ENCODE results near the gene HECA.

The HECA gene

GRCh38 chr6:139187489-139187888 lies 52.6 kb downstream of the HECA start:
- H3K4me1 ChIP-seq (ENCODE audit: control insufficient read depth in 1 of 2, insufficient read depth in 1 of 2, low read depth in 1 of 2, low read length in 1 of 2) = no peaks in the 10 kb centered on the region
- H3K4me3 ChIP-seq (ENCODE audit: low read depth in 1 of 2, low read length in 1 of 2) = no peak overlapping the region
- no peak overlapping the region for H3K27ac ChIP-seq
- TF ChIP-seq, protein P1, sequence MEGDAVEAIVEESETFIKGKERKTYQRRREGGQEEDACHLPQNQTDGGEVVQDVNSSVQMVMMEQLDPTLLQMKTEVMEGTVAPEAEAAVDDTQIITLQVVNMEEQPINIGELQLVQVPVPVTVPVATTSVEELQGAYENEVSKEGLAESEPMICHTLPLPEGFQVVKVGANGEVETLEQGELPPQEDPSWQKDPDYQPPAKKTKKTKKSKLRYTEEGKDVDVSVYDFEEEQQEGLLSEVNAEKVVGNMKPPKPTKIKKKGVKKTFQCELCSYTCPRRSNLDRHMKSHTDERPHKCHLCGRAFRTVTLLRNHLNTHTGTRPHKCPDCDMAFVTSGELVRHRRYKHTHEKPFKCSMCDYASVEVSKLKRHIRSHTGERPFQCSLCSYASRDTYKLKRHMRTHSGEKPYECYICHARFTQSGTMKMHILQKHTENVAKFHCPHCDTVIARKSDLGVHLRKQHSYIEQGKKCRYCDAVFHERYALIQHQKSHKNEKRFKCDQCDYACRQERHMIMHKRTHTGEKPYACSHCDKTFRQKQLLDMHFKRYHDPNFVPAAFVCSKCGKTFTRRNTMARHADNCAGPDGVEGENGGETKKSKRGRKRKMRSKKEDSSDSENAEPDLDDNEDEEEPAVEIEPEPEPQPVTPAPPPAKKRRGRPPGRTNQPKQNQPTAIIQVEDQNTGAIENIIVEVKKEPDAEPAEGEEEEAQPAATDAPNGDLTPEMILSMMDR (IDR thresholded peaks at IDR 0.05) = no peak
- no peaks in the 10 kb centered on the region for H3K36me3 ChIP-seq
- no peaks in the 10 kb centered on the region for H3K27me3 ChIP-seq
- H3K9me3 ChIP-seq = no peaks in the 10 kb centered on the region

DNA sequence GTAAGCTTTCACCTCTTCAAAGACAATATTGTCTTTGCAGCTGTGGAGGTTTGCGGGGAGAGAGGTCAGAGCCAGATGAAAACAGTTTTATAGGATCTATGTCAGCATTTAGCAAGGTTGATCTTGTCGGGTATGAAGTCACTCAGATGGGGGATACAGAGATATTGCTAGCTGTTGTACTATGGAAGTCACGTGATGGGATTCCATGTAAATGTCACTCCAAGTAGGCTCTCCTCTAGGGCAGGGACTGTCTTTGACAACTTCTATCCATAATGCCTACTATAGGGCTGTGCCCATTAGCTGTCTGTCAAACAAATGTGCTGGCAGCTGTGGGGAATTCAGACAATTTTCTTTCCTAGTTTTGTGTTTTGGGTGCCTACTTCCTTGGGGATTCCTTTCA lies 54.8 kb downstream of the HECA start:
- H3K4me1 ChIP-seq (ENCODE audit: control insufficient read depth in 1 of 2, insufficient read depth in 1 of 2, low read depth in 1 of 2, low read length in 1 of 2) = no peaks in the 10 kb centered on the region
- TF ChIP-seq, protein P1 (IDR thresholded peaks at IDR 0.05) = no peak
- no peaks in the 10 kb centered on the region for H3K27me3 ChIP-seq
- H3K4me3 ChIP-seq (ENCODE audit: low read depth in 1 of 2, low read length in 1 of 2) = no peak overlapping the region
- H3K36me3 ChIP-seq = no peaks in the 10 kb centered on the region
- H3K27ac ChIP-seq = no peak overlapping the region
- H3K9me3 ChIP-seq = no peaks in the 10 kb centered on the region

DNA sequence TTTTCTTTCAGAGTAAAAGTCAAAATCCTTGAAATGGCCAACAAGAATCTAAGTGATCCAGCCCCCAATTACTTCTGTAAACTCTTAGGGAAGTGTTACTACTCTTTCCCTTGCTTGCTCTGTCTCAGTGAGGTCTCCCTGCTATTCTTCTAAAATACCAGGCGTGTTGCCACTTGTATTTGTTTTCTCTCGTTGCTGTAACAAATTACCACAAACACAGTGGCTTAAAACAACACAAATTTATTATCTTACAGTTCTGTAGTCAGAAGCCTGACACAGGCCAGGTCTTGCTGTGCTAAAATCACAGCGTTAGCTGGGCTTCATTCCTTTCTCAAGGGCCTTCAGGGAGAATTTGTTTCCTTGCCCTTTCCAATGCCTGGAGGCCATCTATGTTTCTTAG lies 59.9 kb downstream of the HECA start:
- no peak overlapping the region for H3K4me3 ChIP-seq (ENCODE audit: low read depth in 1 of 2, low read length in 1 of 2)
- no peaks in the 10 kb centered on the region for H3K27me3 ChIP-seq
- H3K36me3 ChIP-seq = no peaks in the 10 kb centered on the region
- TF ChIP-seq, protein P1 (IDR thresholded peaks at IDR 0.05) = no peak
- H3K4me1 ChIP-seq (ENCODE audit: control insufficient read depth in 1 of 2, insufficient read depth in 1 of 2, low read depth in 1 of 2, low read length in 1 of 2) = no peaks in the 10 kb centered on the region
- H3K27ac ChIP-seq = no peak overlapping the region
- no peaks in the 10 kb centered on the region for H3K9me3 ChIP-seq

- TF ChIP-seq, protein P1 (IDR thresholded peaks at IDR 0.05) = no peak
- no peaks in the 10 kb centered on the region for H3K9me3 ChIP-seq
- H3K27me3 ChIP-seq = no peaks in the 10 kb centered on the region
- H3K27ac ChIP-seq = no peak overlapping the region
- H3K4me3 ChIP-seq (ENCODE audit: low read depth in 1 of 2, low read length in 1 of 2) = no peak overlapping the region
- H3K36me3 ChIP-seq = no peaks in the 10 kb centered on the region
- H3K4me1 ChIP-seq (ENCODE audit: control insufficient read depth in 1 of 2, insufficient read depth in 1 of 2, low read depth in 1 of 2, low read length in 1 of 2) = no peaks in the 10 kb centered on the region
These were observed 63.8 kb downstream of the HECA start for GRCh38 chr6:139198529-139199288.

- no peaks in the 10 kb centered on the region for H3K27me3 ChIP-seq
- H3K4me3 ChIP-seq (ENCODE audit: low read depth in 1 of 2, low read length in 1 of 2) = no peak overlapping the region
- TF ChIP-seq, protein P1 (IDR thresholded peaks at IDR 0.05) = no peak
- H3K9me3 ChIP-seq = peaks cover 5% of the 10 kb centered on the region
- H3K4me1 ChIP-seq (ENCODE audit: control insufficient read depth in 1 of 2, insufficient read depth in 1 of 2, low read depth in 1 of 2, low read length in 1 of 2) = no peaks in the 10 kb centered on the region
- H3K27ac ChIP-seq = no peak overlapping the region
- H3K36me3 ChIP-seq = no peaks in the 10 kb centered on the region
These were observed 66.5 kb downstream of the HECA start for GRCh38 chr6:139201378-139201777.

Data from neutrophil (primary cell).